HG03457 (cell line): ENCODE data around the gene PTN.
"Not testable (repeated sequence)": the region's sequence is repeated elsewhere in the genome, so short reads cannot be mapped to it uniquely, and the experiment has no call there.

ENCODE experiments used
- ATAC-seq: cut with Tn5 transposase; IDR thresholded peaks from one replicate; pipeline ENCODE4 v1.9.1; 2021; ENCODE audit warnings: moderate number of reproducible peaks; ENCODE audit not compliant: unreplicated experiment

PTN gene

GRCh38 chr7:137268001-137268865, 75.3 kb downstream of the PTN start:
- not testable (repeated sequence) for ATAC-seq

- ATAC-seq: no peak
These were observed 76.8 kb downstream of the PTN start for GRCh38 chr7:137266764-137267163.

- not testable (repeated sequence) for ATAC-seq
These were observed 78.1 kb downstream of the PTN start for GRCh38 chr7:137265480-137265879.

GRCh38 chr7:137262599-137262998, 80.9 kb downstream of the PTN start:
- no peak for ATAC-seq

GRCh38 chr7:137258552-137258951, 85.0 kb downstream of the PTN start:
- no peak for ATAC-seq

GRCh38 chr7:137254766-137255165, 88.8 kb downstream of the PTN start:
- ATAC-seq: no peak

- ATAC-seq: no peak
These were observed 97.6 kb downstream of the PTN start for GRCh38 chr7:137245890-137246289.

GRCh38 chr7:137245186-137245585, 98.3 kb downstream of the PTN start:
- ATAC-seq: no peak

GRCh38 chr7:137243741-137244140, 99.8 kb downstream of the PTN start:
- no peak for ATAC-seq

- no peak for ATAC-seq
These were observed 100.9 kb downstream of the PTN start for GRCh38 chr7:137242616-137243015.

- ATAC-seq: no peak
These were observed 101.7 kb downstream of the PTN start for GRCh38 chr7:137241655-137242360.

GRCh38 chr7:137239186-137239585, 104.3 kb downstream of the PTN start:
- ATAC-seq: not testable (repeated sequence)

GRCh38 chr7:137235434-137235833, 108.1 kb downstream of the PTN start:
- no peak for ATAC-seq

GRCh38 chr7:137231167-137231566, 112.4 kb downstream of the PTN start:
- no peak for ATAC-seq

GRCh38 chr7:137221467-137221866, 122.1 kb downstream of the PTN start:
- ATAC-seq: no peak

GRCh38 chr7:137213744-137214143, 129.8 kb downstream of the PTN start:
- no peak for ATAC-seq

GRCh38 chr7:137209151-137209817, 134.2 kb downstream of the PTN start:
- no peak for ATAC-seq

- ATAC-seq: no peak
These were observed 136.8 kb downstream of the PTN start for GRCh38 chr7:137206770-137207169.

- ATAC-seq: no peak
These were observed 139.3 kb downstream of the PTN start for GRCh38 chr7:137204246-137204645.

- no peak for ATAC-seq
These were observed 140.2 kb downstream of the PTN start for GRCh38 chr7:137203351-137203750.

GRCh38 chr7:137196648-137197047, 146.9 kb downstream of the PTN start:
- no peak for ATAC-seq

GRCh38 chr7:137195996-137196395, 147.5 kb downstream of the PTN start:
- no peak for ATAC-seq
